AML-193 (cell line): ENCODE results near the gene ANKRD23.

Source experiments
- DNase-seq, 2 experiments: peaks; one replicate each; lab custom pipeline; 2025; lab: John Stamatoyannopoulos, UW

Gene ANKRD23

DNA sequence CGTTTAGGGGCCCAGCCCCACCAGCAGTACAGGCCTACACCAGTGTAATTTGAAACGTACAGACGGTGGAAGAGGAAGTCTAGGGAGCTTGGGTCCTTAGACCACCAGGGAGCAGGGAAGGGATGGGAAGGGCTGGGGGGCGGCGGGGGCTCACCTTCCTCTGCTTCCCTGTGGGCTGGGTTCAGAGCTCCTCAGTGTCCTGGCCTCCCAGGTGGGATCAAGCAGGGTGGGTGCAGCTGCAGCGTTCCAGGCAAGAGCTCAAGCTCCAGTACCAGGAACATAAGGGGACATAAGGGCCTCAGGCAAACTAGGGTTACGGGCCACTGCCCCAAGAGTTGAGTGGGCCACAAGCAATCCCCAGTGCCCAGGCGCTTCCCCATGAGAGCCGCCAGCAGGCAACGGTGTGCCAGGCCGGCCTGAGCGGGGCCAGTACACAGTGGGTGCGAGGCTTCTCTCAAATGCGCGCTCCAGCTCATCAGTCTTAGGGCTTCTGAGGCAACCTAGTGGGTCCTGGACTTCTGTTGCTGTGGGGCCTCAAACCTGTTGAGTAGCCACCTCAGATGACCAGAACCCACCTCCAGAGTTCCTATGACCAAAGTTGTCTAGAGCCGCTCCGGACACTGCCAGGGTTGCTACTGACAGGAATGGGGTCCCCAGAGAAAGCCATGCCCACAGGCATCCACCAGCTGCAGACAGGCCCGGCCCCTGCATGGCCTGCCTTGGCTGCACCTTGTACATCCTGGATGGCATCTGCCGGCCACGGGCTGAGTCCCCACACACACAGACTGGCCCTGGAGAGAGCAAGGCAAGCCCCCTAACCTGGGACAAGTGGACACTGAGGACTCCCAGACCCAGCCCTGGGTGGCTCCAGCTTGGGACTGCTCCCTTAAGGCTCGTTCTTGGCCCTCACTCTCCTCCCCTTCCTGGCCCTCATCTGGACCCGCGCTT is 5.2 kb downstream of the ANKRD23 start:
- no peak for DNase-seq

DNA sequence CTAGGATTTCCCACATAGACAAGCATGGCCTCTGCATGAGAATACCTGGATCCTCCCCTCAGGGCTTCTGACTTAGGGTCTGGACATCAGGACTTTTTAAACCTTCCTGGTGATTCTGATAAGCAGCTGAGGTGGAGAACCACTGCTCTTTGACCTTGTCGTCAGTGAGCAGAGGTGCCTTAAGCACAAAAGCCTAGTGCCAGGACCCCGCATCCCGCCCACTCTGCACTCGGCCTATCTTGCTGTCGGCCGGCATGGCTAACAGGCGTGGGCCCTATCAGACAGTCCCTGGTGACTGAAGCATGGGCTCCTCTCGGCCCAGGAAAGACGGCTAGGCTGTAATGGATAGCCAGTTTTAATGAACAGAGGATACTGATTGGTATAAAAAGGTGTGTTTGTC is 6.2 kb downstream of the ANKRD23 start:
- no peak for DNase-seq

DNA sequence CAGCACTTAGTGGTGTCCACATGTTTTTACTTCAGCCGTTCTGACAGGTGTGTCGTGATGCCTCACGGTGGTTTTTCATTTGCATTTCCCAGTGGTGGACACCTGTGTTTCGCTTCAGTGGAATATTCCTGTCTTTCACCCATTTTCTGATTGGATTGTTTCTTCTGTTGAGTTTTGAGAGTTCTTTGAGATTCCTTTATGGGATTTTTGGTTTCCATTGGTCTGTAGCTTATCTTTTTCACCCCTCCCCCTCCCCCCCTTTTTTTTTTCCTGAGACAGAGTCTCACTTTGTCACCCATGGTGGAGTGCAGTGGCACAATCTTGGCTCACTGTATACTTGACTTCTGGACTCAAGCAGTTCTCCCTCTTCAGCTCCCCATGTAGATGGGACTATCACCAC is 8.0 kb downstream of the ANKRD23 start:
- DNase-seq, result no peak

DNA sequence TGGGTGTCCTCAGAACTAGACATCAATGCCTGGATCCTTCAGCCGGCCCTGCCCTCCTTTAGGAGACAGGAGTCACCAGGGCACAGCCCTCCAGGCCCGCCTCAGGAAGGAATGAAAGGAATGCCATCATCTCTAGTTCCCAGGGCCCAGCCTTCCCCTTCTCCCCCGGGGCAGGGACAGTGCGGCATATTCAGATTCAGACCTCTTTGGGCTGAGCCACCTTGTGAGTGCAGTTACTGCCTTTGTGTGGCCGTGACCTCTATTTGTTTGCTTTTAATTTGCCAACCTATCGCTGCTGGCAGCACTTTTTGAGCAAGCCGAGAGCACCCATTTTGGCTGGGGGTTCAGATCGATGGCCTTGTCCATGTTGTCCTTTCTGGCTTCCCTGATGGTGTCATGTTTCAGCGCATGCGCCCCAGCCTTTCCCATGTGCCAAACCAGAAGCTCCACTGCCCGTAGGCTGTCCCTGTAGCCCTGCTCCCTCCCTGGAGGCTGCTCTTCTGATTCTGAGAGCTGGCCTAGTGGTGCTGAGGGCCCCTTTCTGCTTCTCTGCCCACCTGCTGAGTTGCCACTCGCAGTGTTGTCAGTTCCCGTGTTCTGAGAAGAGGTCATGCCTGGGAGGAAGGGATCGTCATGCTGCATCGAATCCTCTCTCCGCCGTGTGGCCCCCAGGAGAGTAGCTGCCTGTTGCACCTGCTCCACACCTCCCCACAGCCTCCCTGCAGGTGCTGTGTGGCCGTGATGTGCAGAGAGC is 10.9 kb downstream of the ANKRD23 start:
- no peak for DNase-seq

DNA sequence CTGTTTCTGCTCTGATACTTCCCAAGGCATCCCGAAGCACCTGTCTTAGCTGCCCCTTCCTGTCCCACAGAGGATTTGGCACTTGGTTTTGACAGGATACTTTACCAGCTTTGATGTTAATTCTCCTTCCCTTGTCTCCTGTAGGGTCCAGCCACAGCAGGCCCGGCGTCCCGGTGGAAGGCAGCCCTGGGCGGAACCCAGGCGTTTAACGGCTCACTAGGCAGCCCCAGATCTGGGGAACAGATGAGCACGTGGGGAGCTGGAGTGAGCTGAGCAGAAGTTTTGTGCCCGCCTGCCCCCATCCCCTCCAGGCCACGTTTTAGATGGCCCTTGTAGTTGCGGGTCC is 11.4 kb downstream of the ANKRD23 start:
- DNase-seq, result no peak

DNA sequence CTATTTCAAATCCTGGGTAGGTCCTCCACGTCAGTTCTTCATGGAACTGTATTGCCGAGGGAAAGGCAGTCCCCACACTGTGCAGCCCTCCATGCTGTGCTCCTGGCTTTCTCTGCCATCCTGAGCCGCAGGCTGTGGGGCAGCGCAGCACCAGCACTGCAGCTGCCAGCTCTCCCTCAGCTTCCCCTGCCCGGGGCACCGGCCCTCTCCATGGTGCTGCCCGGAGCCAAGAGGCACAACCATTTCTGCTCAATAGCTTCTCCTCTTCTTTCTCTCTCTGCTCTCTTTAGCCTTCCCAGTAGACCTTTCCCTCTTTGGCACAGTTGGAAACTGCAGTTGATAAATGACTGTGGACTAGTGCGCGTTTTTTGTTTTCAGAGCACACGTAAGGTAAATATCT is 12.1 kb downstream of the ANKRD23 start:
- no peak for DNase-seq

DNA sequence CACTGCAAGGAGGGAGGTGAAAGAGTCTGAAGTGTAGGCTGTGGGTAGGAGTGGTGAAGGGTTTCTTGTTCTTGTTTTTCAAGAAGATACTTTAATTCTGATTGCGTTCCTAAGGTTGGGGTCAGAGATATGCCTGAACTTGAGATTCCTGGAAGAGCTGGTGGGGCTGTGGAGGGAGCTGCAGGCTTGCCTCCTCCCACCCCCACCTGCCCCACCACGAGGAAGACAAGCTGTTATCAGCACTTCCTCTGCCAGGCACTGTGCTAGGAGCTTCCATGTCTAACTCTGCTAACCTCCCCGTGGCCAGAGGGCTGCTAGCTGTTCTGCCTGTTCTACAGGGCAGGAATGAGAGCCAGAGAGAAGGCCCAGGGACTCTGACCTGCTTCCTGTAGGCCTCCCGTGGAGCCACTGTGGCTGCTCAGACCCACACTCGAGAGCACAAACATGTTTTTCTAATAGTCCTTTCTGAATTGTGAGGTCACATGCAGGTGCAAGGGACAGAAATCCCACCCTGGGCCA is 13.7 kb downstream of the ANKRD23 start:
- DNase-seq, result no peak

DNA sequence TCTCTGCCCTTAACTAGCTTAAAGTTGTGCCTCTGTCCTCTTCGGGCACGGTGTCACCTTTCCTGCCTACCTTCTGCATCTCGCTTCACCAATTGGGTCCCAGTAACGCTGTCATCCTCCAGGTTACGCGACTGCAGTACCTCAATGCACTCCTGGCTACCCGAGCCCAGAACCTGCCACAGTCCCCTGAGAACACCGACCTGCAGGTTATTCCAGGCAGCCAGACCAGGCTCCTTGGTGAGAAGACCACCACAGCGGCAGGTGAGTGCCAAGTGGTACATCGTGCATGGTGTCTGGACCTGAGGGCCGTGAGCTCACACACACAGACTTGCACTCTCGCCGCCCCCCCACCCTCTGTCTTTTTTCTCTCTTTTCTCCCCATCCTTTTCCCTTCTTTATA is 14.9 kb downstream of the ANKRD23 start:
- no peak for DNase-seq

DNA sequence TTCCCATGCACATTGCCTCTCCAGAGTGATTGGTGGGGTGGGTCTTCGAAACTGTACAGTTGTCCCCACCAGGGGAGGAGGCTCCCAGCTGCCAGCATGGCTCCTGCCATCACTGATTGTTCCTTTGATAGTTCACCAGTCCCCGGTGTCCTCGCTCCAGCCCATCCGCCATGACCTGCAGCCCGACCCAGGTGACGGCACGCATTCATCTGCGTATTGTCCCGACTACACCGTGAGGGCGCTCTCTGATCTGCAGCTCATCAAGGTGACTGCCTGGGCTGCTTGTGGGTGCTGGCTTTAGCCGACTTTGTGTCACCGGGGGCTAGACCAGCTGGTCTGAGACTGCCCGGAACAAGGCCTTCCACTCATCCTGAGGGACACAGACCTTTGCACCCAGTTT is 15.4 kb downstream of the ANKRD23 start:
- DNase-seq, result no peak

DNA sequence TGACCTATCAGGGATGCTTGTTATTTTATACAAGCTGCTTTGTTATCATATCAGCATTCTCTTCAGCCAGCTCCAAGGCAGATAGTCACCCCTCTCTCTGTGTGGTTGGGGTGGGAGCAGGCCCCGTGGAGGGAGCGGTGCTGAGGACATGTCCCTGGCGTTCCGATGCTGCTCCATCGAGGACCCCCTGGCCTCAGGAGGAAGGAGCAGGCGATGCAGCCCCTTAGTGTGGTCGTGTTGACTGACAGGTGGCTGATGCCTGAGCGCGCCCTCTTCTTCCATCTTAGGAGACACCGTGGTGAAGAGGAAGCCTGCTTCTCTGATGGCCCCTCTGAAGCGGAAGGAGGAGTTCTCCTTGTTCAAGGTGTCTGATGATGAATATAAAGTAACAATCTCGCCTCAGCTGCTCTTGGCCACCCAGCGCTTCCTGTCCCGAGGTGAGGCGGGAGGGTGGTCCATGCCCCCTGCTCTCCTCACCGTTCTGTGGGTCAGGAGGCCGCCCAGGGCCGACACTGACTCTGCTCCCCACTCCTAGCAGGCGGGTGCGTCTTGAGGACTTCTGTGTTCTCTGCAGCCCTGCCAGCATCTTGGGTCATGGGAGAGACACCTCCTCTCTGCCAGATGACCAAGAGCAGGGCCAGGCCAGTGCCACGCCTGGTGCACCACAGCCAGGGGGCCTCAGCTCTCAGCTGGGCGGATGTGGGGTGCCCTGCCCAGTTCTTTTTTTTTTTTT is 17.1 kb downstream of the ANKRD23 start:
- no peak for DNase-seq

DNA sequence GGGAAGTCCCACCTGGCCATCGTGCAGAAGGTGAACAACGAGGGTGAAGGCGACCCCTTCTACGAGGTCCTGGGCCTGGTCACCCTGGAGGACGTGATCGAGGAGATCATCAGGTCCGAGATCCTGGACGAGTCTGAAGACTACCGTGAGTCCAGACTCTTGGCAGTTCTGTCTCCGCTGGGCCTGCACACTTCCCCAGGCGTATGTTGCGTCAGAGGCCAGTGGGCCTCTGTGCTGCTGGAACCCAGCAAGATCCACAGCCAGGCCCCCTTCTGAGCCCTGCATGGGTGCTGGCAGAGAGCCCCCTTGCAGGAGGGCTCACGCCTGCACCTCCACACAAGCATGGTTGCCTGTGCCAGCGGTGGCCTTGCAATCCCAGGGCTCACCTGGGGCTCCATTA is 18.8 kb downstream of the ANKRD23 start:
- no peak for DNase-seq

DNA sequence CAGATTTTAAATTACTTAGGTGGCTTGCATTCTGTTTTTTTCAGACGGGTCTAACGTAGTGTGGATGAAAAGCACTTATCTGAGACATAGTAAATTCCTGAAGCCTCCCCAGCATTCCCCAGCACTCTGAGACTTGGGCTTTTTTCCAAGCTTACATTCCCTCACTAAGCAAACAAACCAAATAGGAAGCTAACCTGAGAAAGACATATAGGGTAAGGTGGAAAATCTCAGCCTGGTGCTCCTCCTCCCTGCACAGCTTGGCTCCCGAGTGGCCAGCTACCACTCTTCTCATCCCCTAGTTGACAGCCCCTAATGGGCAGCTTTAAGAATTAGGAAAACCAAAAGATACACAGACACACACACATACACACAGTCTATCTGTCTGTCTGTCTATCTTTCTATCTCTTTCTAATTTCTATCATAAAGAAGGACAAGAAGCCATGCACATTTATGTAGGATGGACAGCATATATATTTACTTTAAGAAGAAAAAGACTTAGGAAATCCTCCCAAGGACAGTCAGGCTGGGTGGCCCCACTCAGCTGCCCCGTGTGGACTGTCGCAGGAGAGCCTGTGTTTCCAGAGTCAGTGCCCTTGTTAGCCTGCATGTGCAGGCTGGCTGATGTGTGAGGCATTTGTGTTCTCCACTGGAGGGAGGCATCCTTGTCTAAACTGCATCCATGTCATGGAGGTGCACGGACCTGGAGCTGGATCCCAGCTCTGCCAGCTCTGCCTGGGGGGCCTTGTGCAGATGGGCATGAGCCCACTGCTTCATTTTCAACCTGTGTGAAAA is 19.5 kb downstream of the ANKRD23 start:
- no peak for DNase-seq

DNA sequence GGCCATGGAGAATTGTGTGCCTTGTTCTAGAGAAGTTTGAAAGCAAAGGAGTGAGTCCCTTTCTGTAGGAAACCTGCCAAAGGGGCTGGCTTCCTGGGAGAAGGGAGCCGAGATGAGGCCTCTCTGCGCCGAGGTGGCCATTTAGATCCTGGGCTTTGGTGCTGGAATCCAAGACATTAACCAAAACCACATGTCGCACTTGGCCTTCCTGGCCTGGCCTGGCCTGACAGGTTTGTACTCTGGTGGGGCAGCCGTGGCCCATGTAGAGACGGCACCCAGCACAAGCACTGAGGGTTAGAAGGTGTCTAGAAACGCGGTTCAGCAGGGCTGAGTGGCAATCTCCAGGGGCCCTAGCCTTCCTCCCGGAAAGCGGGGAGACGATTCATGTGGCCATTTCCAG is 20.6 kb downstream of the ANKRD23 start:
- DNase-seq, result no peak

DNA sequence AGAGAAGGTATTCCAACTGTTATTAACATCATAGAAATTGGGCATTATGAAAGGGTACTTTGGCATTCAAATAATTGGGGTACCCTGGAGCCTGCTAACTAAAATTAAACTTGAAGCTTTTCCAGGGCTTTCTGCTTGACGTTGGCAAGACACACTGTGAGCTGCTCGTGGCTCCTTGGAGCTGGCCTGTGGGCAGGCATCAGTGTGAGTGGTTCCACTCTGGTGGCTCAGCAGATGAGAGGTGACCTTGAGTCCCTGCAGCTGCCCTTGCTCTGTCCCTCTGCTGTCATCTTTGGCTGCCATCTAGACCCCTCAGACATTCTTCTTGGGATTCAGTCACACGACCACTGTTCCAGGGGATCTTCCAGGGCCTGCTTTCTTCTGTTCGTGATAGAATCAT is 21.0 kb downstream of the ANKRD23 start:
- no peak for DNase-seq

DNA sequence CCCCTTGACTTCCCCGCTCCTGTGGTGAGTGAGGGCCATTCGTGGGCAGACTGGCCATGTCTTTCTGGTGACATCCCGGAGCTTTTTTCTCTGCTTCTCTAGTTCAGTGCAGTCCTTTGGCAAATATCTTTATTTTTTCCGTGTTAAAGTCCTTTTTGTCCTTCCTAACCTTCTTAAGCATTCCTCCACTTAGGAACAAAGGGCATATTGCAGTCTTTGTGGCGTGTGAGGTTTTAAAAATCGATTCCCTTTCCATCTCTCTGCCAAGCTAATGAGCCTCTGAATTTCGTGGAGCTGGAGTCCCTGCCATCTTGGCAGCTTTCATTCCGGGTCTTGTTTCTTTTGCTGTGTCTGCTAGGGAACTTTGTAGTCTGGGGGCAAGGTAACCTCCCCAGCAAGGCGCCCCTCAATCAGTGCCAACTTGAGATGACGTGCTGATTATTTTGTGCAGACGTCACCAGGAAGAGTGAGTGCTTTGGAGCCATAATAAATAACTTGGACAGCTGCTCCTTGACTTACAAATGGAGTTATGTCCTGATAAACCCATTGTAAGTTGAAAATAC is 22.6 kb downstream of the ANKRD23 start:
- no peak for DNase-seq

DNA sequence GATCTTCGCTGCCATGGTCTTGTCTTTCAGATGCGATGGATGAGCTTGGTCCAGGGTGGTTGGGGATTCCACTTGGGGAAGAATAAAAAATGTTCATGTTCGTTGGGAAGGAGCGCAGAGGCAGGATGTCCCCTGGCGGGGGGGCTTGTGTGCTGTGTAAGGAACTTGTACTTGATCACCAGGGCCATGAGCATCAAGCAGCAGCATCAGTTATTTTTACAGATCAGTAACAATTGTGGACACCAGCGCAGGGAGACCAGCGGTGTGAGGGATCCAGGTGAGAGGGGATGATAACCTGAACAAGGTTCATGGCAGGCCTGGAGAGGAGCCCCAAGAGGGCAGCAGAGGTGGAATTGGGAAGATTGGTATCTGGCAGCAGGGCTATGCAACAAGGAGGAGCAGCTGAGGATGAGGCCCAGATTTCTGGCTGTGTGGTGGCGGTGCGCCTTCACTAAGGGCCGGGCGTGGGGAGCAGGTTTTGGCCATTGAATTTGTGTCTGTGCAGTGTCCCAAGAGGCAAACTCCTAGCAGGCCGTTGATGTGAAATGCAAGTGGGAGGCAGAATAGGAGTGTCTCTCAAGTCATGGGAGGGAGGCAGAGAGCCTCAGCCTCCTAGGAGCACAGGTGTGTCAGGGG is 23.8 kb downstream of the ANKRD23 start:
- no peak for DNase-seq

DNA sequence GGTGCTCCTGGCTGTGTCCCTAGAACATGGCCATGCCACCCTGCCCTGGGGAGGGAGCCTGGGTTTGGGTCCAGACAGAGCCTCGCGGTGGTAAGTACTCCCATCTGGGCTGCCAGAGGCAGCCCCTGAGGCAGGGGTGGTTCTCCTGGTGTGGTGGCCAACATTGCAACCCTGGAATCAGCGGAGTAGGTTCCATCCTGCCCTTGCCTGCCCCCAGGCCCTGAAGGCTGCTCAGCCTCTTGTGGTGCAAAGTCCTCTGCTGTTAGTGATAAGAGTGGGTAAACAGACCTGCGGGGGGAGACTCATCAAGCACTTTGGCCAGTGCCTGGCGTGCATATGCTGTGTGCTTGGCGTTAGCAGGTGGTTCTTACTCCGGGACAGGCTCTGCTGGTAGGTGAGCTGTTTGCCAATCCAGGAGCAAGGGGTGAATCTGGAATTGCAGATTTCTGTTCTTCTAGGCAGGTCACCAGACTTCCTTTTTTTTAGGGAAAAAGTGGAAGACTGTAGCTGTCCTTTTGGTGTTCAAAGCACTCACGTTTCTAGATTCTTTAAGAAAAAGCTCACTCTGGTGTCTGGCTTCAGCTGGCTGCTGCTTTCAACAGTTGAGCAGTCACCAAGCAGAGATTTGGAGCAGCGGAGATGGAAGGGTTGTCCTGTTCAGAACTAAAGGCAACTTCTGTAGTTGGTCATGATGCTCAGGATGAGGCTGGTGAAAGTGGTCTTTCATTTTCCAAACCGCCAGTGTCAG is 24.5 kb downstream of the ANKRD23 start:
- DNase-seq, result no peak

DNA sequence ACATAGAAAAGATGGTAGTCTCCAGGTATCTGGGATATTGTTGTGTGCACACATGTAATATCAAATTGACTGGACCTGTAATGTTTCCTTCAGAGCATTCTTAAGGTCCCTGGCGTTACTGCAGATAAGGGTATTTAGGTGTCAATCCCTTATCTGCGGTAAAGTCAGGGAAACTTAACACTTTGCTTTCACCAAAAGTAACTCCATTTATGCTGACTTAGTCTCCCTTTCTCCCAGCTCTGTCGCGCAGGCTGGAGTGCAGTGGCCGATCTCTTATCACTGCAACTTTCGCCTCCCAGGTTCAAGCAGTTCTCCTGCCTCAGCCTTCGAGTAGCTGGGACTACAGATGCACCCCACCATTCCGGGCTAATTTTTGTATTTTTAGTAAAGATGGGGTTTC is 25.9 kb downstream of the ANKRD23 start:
- DNase-seq, result no peak

DNA sequence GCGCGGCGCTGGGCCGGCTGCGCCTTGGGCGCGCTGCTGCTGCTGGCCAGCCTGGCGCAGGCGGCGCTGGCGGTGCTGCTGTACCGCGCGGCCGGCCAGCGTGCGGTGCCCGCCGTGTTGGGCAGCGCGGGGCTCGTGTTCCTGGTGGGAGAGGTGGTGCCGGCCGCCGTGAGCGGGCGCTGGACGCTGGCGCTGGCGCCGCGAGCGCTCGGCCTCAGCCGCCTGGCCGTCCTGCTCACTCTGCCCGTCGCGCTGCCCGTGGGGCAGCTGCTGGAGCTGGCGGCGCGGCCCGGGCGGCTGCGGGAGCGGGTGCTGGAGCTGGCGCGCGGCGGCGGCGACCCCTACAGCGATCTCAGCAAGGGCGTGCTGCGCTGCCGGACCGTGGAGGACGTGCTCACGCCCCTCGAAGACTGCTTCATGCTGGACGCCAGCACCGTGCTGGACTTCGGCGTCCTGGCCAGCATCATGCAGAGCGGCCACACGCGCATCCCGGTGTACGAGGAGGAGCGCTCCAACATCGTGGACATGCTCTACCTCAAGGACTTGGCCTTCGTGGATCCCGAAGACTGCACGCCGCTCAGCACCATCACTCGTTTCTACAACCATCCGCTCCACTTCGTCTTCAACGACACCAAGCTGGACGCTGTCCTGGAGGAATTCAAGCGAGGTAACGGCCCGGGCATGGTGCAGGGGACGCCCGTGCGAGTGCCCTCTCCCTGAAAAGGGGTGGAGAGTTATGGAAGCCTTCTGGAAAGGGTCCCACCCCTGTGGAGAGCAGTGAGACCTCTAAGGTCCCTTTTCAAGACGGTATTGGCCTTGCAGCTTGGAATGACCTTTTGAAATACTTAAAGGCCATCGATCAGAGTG is 26.8 kb downstream of the ANKRD23 start:
- no peak for DNase-seq
